Measurements from ENCODE around the gene SZT2. TPM values are rescaled to one million over a fixed set of nuclear protein-coding genes. Genes with fewer than 3 reads are reported as not detected.

Gene SZT2
- total and polyA plus RNA-seq, 2 of the 13 experiments (the other 11 are each of a cell fraction or from before 2014, with no cell fraction given): 8.0 to 8.8 TPM

DNA sequence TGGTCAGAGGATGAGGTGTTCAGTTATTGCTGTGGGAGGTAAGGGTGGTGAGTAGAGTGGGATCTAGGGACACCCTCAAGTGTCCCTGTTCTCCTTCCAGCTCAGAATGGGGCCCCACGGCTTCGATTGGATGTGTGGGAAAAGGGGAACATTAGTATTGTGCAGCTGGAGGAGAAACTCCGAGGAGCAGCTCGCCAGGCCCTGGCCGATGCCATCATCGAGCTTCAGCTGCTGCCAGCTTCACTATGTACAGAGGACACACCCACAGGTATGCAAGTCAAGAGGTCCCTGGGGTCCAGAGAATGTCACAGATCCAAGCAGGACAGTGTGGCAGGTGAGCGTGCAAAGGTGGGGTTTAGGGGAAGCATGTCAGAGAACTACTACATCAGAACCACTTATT lies 50.1 kb downstream of the SZT2 start (continued):
- TF ChIP-seq ZSCAN12 (CRISPR knock-in tag; IDR thresholded peaks at IDR 0.05) (no peak), NFE2L1 (CRISPR knock-in tag; IDR thresholded peaks at IDR 0.05; ENCODE audit: borderline replicate concordance) (no peak), PAWR (CRISPR knock-in tag; IDR thresholded peaks at IDR 0.05; ENCODE audit: borderline replicate concordance) (no peak)
- TF ChIP-seq, protein P1, sequence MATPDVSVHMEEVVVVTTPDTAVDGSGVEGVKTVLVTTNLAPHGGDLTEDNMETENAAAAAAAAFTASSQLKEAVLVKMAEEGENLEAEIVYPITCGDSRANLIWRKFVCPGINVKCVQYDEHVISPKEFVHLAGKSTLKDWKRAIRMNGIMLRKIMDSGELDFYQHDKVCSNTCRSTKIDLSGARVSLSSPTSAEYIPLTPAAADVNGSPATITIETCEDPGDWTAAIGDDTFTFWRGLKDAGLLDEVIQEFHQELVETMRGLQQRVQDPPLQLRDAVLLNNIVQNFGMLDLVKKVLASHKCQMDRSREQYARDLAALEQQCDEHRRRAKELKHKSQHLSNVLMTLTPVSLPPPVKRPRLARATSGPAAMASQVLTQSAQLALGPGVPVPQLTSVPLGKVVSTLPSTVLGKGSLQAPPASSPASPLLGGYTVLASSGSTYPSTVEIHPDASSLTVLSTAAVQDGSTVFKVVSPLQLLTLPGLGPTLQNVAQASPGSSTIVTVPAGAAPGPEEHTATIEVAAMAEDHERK (CRISPR knock-in tag; IDR thresholded peaks at IDR 0.05; ENCODE audit: low read depth): no peak
- TF ChIP-seq, protein P2, sequence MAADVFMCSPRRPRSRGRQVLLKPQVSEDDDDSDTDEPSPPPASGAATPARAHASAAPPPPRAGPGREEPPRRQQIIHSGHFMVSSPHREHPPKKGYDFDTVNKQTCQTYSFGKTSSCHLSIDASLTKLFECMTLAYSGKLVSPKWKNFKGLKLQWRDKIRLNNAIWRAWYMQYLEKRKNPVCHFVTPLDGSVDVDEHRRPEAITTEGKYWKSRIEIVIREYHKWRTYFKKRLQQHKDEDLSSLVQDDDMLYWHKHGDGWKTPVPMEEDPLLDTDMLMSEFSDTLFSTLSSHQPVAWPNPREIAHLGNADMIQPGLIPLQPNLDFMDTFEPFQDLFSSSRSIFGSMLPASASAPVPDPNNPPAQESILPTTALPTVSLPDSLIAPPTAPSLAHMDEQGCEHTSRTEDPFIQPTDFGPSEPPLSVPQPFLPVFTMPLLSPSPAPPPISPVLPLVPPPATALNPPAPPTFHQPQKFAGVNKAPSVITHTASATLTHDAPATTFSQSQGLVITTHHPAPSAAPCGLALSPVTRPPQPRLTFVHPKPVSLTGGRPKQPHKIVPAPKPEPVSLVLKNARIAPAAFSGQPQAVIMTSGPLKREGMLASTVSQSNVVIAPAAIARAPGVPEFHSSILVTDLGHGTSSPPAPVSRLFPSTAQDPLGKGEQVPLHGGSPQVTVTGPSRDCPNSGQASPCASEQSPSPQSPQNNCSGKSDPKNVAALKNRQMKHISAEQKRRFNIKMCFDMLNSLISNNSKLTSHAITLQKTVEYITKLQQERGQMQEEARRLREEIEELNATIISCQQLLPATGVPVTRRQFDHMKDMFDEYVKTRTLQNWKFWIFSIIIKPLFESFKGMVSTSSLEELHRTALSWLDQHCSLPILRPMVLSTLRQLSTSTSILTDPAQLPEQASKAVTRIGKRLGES (CRISPR knock-in tag; IDR thresholded peaks at IDR 0.05; ENCODE audit: borderline replicate concordance): no peak

DNA sequence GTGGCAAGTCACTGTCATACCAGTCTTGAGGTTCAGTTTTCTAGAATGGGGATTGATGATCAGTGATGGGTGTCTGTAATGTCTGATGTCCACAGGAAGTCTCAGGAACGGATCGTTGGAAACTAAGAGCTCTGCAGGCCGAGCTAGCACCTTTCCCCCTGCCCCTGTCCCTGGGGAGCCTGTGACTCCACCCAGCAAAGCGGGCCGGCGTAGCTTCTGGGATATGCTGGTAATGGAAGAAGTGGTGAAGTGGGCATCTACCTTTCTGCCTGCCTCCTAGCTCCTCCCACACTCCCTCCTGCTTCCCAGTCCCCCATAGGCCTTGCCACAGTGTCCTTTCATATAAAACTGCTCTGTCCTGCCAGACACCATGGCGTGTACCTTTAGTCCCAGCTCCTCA lies 50.7 kb downstream of the SZT2 start:
- no peak for ATAC-seq
- POLR2A ChIA-PET: interaction anchor here (1.2 kb wide), 1 partner anchor 15 kb away, joined by 4 read pairs; no protein-coding TSS in a partner anchor
- DNase-seq (ENCODE audit: low spot score): no peak
- H3K27ac ChIP-seq (ENCODE audit: extremely low read length, insufficient read depth, low read length): no peak overlapping the region
- in situ Hi-C loops (cut with HindIII; ENCODE audit: extremely low pct_ligation_motif_present, low pct_unique_long_range_greater_than_20kb): no loop called here
- H3K9ac ChIP-seq (ENCODE audit: insufficient read depth, low read depth, low read length): no peak overlapping the region
- intact Hi-C loops (cut with micrococcal nuclease; ENCODE audit: unreplicated experiment): no loop called here
- no peaks in the 10 kb centered on the region for H3K9me3 ChIP-seq (ENCODE audit: low read length)
- FAIRE-seq: no peak
- no peaks in the 10 kb centered on the region for H3K27me3 ChIP-seq (ENCODE audit: control insufficient read depth in 1 of 2, insufficient read depth in 2 of 2, low read length in 2 of 2)
- no peak overlapping the region for H2AFZ ChIP-seq (ENCODE audit: low read length)
- H4K20me1 ChIP-seq (ENCODE audit: insufficient read depth, low read length): no peaks in the 10 kb centered on the region
- no TSS peak for BruUV-seq (replicated peaks)
- WGBS (ENCODE audit: low lambda C conversion rate): 96% methylated on average over 5 of the region's 7 CpGs
- no peaks in the 10 kb centered on the region for H3K79me2 ChIP-seq (ENCODE audit: insufficient read depth, low read length)
- H3K4me2 ChIP-seq (ENCODE audit: low read depth, low read length): no peak overlapping the region
- H3K36me3 ChIP-seq (replicated peaks in 1 of 2; ENCODE audit: control insufficient read depth in 1 of 2, insufficient read depth in 2 of 2, low read length in 2 of 2): peaks cover 8 to 11% of the 10 kb centered on the region in 2 experiments; a peak in 3 of 5 replicates
- CTCF ChIA-PET (ENCODE audit: low intra/inter-chr PET ratio, low total read pairs): no interaction called here
- H3K4me1 ChIP-seq (ENCODE audit: insufficient read depth, low read length): no peaks in the 10 kb centered on the region
- H3K4me3 ChIP-seq (replicated peaks in 1 of 3; ENCODE audit: insufficient read depth in 1 of 3, low read depth in 2 of 3, low read length in 3 of 3): no peak overlapping the region
- TF ChIP-seq HMG20B (CRISPR knock-in tag; conservative IDR thresholded peaks at IDR 0.05) (no peak), ZNF605 (CRISPR knock-in tag; IDR thresholded peaks at IDR 0.05) (no peak), MTF2 (CRISPR knock-in tag; IDR thresholded peaks at IDR 0.05; ENCODE audit: borderline replicate concordance) (no peak), GZF1 (CRISPR knock-in tag; IDR thresholded peaks at IDR 0.05) (no peak), NCOA5 (CRISPR knock-in tag; IDR thresholded peaks at IDR 0.05) (no peak), SNAI1 (CRISPR knock-in tag; IDR thresholded peaks at IDR 0.05; ENCODE audit: borderline replicate concordance) (no peak), RARA (CRISPR knock-in tag; IDR thresholded peaks at IDR 0.05) (no peak)
- TF ChIP-seq, protein P3, sequence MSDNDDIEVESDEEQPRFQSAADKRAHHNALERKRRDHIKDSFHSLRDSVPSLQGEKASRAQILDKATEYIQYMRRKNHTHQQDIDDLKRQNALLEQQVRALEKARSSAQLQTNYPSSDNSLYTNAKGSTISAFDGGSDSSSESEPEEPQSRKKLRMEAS (IDR thresholded peaks at IDR 0.05): no peak
